DND-41 (cell line): ENCODE data around the gene GRID1.

Experiments
- ATAC-seq: fragments of 200-7000 bp; cut with Tn5 transposase; 3 replicates; pipeline ENCODE4 v1.9.1; 2021; ENCODE audit warnings: low read depth; ENCODE audit not compliant: insufficient read depth
- DNase-seq: peaks from one replicate; pipeline ENCODE4 v3.0.0-alpha.2; 2020
- H2AFZ ChIP-seq: 2 replicates; pipeline ENCODE4 v1.6.0; 2012; ENCODE audit warnings: low read depth, low read length
- H3K27ac ChIP-seq: 2 replicates; pipeline ENCODE4 v1.5.1; 2012; ENCODE audit warnings: low read length, inconsistent platforms
- H3K27me3 ChIP-seq: fragments of 200-600 bp; sonication (generic); 2 replicates; pipeline ENCODE4 v1.6.0; 2012; ENCODE audit warnings: low read length, mild to moderate bottlenecking, inconsistent platforms; ENCODE audit not compliant: insufficient read depth, poor library complexity
- H3K36me3 ChIP-seq: 2 replicates; pipeline ENCODE4 v1.5.1; 2012; ENCODE audit warnings: low read length, inconsistent platforms; ENCODE audit not compliant: insufficient read depth
- H3K4me1 ChIP-seq: 2 replicates; pipeline ENCODE4 v1.5.1; 2012; ENCODE audit warnings: mild to moderate bottlenecking, low read length; ENCODE audit not compliant: insufficient read depth
- H3K4me2 ChIP-seq: 2 replicates; pipeline ENCODE4 v1.6.0; 2012; ENCODE audit warnings: mild to moderate bottlenecking, moderate library complexity, low read length, inconsistent platforms; ENCODE audit not compliant: insufficient read depth
- H3K4me3 ChIP-seq, 2 experiments: fragments of 200-600 bp in 1 of 2; shearing (Covaris generic) in 1 of 2; 2 replicates each; pipeline ENCODE4 v1.5.1; 2012 to 2016; ENCODE audit warnings: inconsistent platforms in 2 of 2, low read length in 2 of 2, mild to moderate bottlenecking in 2 of 2, low read depth in 1 of 2, moderate library complexity in 1 of 2
- H3K79me2 ChIP-seq: 2 replicates; pipeline ENCODE4 v1.6.0; 2012; ENCODE audit warnings: low read length, inconsistent platforms; ENCODE audit not compliant: insufficient read depth
- H3K9ac ChIP-seq: 2 replicates; pipeline ENCODE4 v1.6.0; 2012; ENCODE audit warnings: low read depth, mild to moderate bottlenecking, inconsistent platforms, low read length, moderate library complexity
- H3K9me3 ChIP-seq: 2 replicates; pipeline ENCODE4 v1.5.1; 2012; ENCODE audit warnings: low read length, moderate library complexity, mild to moderate bottlenecking, inconsistent platforms; ENCODE audit not compliant: insufficient read depth, severe bottlenecking
- H4K20me1 ChIP-seq: 2 replicates; pipeline ENCODE4 v1.6.0; 2012; ENCODE audit warnings: low read length; ENCODE audit not compliant: insufficient read depth
- EZH2 ChIP-seq: IDR thresholded peaks from 3 replicates; pipeline ENCODE4 v1.6.1; 2012; ENCODE audit warnings: borderline replicate concordance, low read depth, mild to moderate bottlenecking, moderate library complexity, low read length, inconsistent platforms; ENCODE audit not compliant: severe bottlenecking
- TF ChIP-seq, protein P1 (sequence below): IDR thresholded peaks from 2 replicates; pipeline ENCODE4 v1.5.1; 2012; ENCODE audit warnings: borderline replicate concordance, low read length, moderate library complexity, mild to moderate bottlenecking; ENCODE audit not compliant: poor library complexity, severe bottlenecking; ENCODE audit errors: extremely low read depth

GRID1 gene

GRCh38 chr10:86085686-86086085 is 280.9 kb downstream of the GRID1 start:
- Histone ChIP-seq H3K9ac (no peak overlapping the region), H3K4me3 (no peak overlapping the region), H3K9me3 (no peaks in the 10 kb centered on the region), H3K27ac (no peak overlapping the region), H3K36me3 (no peaks in the 10 kb centered on the region), H3K27me3 (peaks cover 2% of the 10 kb centered on the region), H2AFZ (no peak overlapping the region), H3K4me2 (no peak overlapping the region), H3K4me1 (no peaks in the 10 kb centered on the region), H3K79me2 (no peaks in the 10 kb centered on the region), H4K20me1 (no peaks in the 10 kb centered on the region)
- DNase-seq (no peak), ATAC-seq (no peak)
- no peak for TF ChIP-seq EZH2
- TF ChIP-seq, protein P1, sequence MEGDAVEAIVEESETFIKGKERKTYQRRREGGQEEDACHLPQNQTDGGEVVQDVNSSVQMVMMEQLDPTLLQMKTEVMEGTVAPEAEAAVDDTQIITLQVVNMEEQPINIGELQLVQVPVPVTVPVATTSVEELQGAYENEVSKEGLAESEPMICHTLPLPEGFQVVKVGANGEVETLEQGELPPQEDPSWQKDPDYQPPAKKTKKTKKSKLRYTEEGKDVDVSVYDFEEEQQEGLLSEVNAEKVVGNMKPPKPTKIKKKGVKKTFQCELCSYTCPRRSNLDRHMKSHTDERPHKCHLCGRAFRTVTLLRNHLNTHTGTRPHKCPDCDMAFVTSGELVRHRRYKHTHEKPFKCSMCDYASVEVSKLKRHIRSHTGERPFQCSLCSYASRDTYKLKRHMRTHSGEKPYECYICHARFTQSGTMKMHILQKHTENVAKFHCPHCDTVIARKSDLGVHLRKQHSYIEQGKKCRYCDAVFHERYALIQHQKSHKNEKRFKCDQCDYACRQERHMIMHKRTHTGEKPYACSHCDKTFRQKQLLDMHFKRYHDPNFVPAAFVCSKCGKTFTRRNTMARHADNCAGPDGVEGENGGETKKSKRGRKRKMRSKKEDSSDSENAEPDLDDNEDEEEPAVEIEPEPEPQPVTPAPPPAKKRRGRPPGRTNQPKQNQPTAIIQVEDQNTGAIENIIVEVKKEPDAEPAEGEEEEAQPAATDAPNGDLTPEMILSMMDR = no peak

GRCh38 chr10:86085136-86085535 is 281.5 kb downstream of the GRID1 start:
- Histone ChIP-seq H3K27ac (no peak overlapping the region), H3K4me3 (no peak overlapping the region), H3K9me3 (no peaks in the 10 kb centered on the region), H3K36me3 (no peaks in the 10 kb centered on the region), H3K27me3 (peaks cover 2% of the 10 kb centered on the region), H3K79me2 (no peaks in the 10 kb centered on the region), H2AFZ (no peak overlapping the region), H3K4me2 (no peak overlapping the region), H4K20me1 (no peaks in the 10 kb centered on the region), H3K4me1 (no peaks in the 10 kb centered on the region), H3K9ac (no peak overlapping the region)
- TF ChIP-seq EZH2 = no peak
- TF ChIP-seq, protein P1 = no peak
- DNase-seq (no peak), ATAC-seq (no peak)

DNA sequence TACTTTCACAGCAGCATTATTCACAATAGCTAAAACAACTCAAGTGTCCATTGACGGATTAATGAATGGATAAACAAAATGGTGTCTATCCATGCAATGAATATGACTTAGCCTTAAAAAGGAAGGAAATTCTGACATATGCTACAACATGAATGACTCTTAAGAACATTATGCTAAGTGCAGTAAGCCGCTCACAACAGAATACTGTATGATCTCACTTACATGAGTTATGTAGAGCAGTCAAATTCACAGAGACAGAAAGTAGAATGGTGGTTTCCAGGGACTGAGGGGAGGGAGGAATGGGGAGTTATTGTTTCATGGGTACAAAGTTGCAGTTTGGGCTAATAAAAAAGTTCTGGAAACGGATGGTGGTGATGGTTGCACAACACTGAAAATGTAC is 282.0 kb downstream of the GRID1 start:
- TF ChIP-seq EZH2 = no peak
- TF ChIP-seq, protein P1 = no peak
- ATAC-seq = no peak

DNA sequence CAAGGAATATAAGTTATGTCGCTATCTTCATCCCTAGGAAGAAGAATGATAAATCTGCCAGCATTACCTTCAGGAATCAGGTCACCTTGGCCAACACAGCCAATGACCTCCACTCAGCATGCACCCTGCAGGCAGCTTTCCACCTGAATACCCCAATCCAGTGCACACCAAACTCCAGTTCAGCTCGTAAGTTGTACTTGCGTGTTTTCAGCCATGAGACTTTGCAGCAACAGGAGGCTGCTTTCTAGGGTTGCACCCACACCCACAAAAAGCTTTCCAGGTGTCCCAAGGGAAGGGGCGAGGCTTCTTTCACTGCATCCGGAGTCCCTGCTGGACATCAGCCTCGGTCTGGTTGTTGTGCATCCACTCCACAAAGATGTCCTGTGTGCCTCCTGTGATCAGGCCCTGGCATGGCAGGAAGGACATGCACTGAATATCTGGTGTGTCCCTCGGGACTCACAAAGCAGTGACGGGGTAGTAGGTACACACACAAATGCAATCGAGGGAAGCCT is 282.9 kb downstream of the GRID1 start:
- DNase-seq (no peak), ATAC-seq (no peak)
- Histone ChIP-seq H4K20me1 (no peaks in the 10 kb centered on the region), H3K9ac (no peak overlapping the region), H3K4me2 (no peak overlapping the region), H3K79me2 (no peaks in the 10 kb centered on the region), H3K9me3 (no peaks in the 10 kb centered on the region), H2AFZ (no peak overlapping the region), H3K27ac (no peak overlapping the region), H3K4me3 (no peak overlapping the region), H3K36me3 (no peaks in the 10 kb centered on the region), H3K4me1 (no peaks in the 10 kb centered on the region), H3K27me3 (peaks cover 2% of the 10 kb centered on the region)
- no peak for TF ChIP-seq EZH2
- TF ChIP-seq, protein P1 = no peak

More for the DNA sequence above, 282.0 kb downstream of the GRID1 start:
- Histone ChIP-seq H3K36me3 (no peaks in the 10 kb centered on the region), H3K27ac (no peak overlapping the region), H3K27me3 (peaks cover 2% of the 10 kb centered on the region), H3K79me2 (no peaks in the 10 kb centered on the region), H3K9ac (no peak overlapping the region), H3K4me3 (no peak overlapping the region), H2AFZ (no peak overlapping the region), H3K9me3 (no peaks in the 10 kb centered on the region), H4K20me1 (no peaks in the 10 kb centered on the region), H3K4me2 (no peak overlapping the region), H3K4me1 (no peaks in the 10 kb centered on the region)
- no peak for DNase-seq
